Stimulated activated CD8-positive, alpha-beta memory T cell treated with anti-CD3 and anti-CD28 coated beads, Interleukin-12 subunit alpha, Interleukin-12 subunit beta, amount 100 ng/mL, for 4 hours (primary cell): ENCODE measurements around the gene MYO5B.
"Not testable (repeated sequence)": the region's sequence is repeated elsewhere in the genome, so short reads cannot be mapped to it uniquely, and the experiment has no call there.

Source experiments
- DNase-seq: peaks from one replicate; pipeline ENCODE4 v3.0.0-alpha.2; 2020; ENCODE audit warnings: low read depth

Gene MYO5B

GRCh38 chr18:50097702-50098101 lies 97.2 kb downstream of the MYO5B start:
- DNase-seq = no peak

GRCh38 chr18:50096766-50097435 lies 98.0 kb downstream of the MYO5B start:
- DNase-seq = no peak

GRCh38 chr18:50094786-50095185 lies 100.2 kb downstream of the MYO5B start:
- DNase-seq = not testable (repeated sequence)

DNA sequence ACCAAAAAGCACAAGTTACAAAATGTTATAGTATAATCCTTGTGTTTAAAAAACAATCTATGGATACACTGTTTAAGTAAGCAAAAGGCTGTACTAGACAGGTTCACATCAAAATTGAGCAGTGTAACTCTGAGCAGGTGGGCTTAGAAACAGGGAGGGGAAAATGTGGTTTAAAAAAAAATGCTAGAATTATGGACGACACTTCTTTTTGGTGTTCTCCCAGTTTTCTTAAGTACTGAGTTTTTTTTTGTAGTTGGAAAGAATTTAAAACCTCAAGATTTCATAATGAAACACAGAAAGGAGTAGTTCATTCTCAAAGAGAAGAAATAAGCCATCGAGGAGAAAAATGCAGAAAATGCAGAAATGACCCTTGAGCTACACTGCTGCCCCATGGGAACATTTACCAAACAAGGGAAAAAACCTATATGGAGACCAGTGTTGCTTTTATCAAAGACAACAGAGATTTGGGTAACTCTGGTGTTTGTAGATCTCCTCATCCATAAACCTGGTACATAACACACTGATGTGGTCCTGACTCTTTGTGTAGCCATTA lies 100.7 kb downstream of the MYO5B start:
- DNase-seq = no peak

DNA sequence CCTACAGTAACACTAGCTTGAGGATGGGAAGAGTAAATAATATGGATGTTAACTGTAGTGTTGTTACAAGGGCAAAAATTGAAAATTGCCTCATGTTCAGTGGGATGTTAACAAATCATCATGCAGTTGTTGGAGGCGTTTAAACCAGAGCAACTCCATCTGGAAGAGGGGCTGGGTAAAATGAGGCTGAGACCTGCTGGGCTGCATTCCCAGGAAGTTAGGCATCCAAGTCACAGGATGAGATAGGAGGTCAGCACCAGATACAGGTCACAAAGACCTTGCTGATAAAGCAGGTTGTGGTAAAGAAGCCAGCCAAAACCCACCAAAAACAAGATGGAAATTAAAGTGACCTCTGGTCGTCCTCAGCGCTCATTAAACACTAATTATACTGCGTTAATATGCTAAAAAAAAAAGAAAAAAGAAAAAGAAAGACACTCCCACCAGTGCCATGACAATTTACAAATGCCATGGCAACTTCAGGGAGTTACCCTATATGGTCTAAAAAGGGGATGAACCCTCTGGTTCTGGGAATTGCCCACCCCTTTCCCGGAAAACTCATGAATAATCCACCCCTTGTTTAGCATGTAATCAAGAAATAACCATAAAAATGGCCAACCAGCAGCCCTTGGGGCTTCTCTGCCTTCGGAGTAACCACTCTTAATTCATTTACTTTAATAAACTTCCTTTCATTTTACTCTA lies 101.4 kb downstream of the MYO5B start:
- DNase-seq = no peak

DNA sequence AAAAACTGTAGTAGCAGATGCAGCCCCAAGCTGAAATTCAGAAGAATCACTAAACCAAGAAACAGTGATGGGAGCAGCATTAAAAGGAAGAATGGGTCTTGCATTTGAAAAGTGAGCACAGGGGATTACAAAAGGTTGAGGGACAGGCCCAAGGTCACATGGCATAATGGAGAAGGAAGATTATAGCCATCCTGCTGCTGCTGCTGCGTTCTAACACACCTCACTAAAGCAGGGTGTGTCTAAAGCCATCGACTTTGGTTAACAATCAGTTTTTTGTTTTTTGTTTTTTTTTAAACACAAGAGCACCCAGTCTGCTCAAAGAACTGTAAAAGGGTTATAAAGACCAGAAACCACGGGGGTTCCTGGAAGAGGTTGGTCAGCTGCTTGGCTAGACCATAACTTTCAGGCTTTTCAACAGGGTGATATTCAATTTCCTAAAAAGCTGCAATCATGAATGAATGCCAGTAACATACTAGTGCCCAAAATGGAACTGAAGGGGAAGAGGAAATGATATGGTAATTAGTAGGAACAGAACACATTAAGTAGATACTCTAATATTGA lies 102.6 kb downstream of the MYO5B start:
- DNase-seq = no peak

GRCh38 chr18:50091509-50092244 lies 103.3 kb downstream of the MYO5B start:
- no peak for DNase-seq

- DNase-seq = no peak
These were observed 104.3 kb downstream of the MYO5B start for GRCh38 chr18:50090370-50091312.

GRCh38 chr18:50089702-50090101 lies 105.2 kb downstream of the MYO5B start:
- DNase-seq = no peak

DNA sequence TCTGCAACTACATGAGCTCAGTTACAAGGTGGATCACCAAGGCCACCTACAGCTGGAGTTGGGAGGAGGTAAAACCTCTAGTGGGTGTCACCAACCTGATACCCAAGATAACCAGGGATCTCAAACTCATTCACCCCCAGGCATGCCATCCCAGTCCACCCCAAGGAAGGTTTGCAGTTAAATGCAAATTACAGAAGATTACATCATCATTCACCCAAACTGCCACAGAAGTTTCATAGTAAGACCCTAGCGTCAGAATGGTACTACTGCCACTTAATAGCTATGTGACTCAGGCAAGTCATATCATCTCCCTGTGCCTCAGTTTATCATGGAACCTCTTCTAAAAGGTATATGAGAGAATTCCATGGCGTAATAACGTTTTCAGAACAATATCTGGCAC lies 111.2 kb downstream of the MYO5B start:
- no peak for DNase-seq

DNA sequence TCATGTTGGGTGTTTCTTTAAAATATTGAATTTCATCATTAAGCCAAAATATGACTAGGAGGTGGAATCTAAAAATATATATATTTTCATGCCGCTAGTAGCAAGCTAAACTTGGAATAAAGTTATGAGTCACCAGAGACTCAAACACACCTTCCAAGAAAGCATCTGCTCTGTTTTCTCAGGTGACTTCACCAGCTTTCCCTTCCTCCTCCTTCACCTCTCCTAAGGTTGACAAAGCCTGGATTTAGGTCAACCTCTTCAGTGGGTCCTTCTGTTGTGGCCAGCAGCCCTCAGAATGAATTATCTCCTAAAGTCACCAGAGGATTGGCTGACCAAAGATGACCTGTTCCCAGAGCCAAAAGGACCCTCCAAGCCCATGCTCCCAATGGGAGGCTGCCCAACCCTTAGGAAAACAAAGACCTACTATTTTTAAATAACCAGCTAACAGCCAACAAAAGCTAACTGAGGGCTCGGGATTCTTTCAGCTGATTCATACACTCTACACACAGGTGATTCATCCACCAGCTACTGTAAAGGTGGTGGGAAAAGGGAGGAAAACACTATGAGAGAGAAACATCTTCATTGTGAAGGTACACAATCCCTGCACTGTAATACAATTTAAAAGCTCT lies 113.9 kb downstream of the MYO5B start:
- DNase-seq = no peak

- no peak for DNase-seq
These were observed 114.6 kb downstream of the MYO5B start for GRCh38 chr18:50080316-50080715.

DNA sequence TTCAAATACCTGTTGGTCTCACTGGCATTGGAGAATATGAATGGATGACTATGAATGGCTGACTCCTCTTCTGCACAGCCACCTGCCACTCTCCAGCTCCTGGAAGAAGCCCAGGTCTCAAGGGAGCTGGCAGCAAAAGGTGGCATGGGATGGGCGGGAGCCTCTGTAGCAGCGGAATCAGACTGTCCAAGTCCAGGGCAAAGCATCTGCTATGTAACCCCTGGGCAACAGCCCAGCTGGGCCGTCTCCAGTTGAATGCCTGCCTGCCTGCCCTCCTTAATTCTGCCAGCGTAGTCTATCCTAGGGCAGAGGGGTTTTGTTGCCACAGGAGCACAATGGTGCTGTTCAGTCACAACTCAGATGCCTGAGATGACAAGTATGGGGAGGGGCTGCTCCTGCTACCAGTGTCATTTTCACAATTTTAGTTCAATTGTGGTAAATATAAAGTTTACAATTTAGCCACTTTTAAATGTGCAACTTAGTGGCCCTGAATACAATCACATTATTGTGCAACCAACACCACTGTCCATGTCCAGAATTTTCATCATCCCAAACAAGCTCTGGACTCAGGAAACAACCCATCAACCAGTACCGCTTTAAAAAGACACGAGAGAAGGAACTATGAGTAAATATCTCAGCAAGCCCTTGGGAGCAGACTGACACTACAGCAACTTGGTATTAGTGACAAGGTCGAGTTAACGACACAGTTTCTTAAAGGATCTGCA lies 115.2 kb downstream of the MYO5B start:
- no peak for DNase-seq

- DNase-seq = no peak
These were observed 118.7 kb downstream of the MYO5B start for GRCh38 chr18:50076277-50076676.

GRCh38 chr18:50075772-50076171 lies 119.2 kb downstream of the MYO5B start:
- DNase-seq = no peak

- no peak for DNase-seq
These were observed 120.5 kb downstream of the MYO5B start for GRCh38 chr18:50074404-50074803.

DNA sequence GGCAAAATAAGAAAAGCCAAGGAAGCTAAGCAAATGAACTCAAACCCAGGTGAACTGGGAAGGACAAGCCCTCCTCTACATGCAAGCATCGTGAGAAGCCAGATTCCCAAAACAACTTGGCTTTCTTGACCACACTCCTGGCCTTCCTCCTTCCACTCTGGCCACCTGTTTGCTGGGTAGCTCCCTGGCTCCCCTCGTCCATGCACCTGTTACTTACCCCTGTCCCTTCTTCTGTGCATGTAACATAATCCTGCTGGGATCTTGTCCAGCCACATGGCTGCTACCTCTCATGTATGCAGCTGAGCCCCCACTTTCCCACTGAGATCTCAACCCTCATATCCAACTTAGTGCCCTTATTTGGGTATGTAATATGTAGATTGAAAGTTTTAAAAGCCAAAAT lies 121.6 kb downstream of the MYO5B start:
- no peak for DNase-seq

- no peak for DNase-seq
These were observed 122.8 kb downstream of the MYO5B start for GRCh38 chr18:50072146-50072545.

GRCh38 chr18:50071397-50071796 lies 123.5 kb downstream of the MYO5B start:
- DNase-seq = no peak

DNA sequence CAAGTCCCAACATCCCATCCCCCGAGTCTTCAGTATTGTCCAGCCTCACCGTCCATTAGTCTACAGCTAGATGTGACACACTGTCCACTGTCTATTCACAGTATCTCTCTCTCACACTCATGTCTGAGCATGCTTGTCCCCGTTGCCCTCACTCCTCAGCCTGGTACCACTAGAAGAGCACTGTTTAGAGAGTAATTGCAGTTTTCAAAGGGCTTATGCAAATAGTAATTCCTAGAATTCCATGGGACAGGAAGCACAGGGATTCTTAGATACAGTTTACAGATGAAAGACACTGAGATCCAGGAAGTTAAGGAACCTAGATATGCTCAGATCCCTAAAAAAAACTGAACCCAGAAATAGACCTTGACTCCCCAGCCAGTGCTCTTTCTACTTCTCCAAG lies 125.5 kb downstream of the MYO5B start:
- DNase-seq = no peak
